GM12878 (cell line): ENCODE data around the gene SUPT4H1. TPM values are rescaled to one million over a fixed set of nuclear protein-coding genes. Genes with fewer than 3 reads are reported as not detected.

Source experiments
- ATF7 ChIP-seq: fragments of 450-650 bp; IDR thresholded peaks from 2 replicates; pipeline ENCODE4 v1.6.1; 2016; ENCODE audit warnings: low read depth, mild to moderate bottlenecking
- BRCA1 ChIP-seq: IDR thresholded peaks from 2 replicates; pipeline ENCODE4 v1.6.1; 2011; ENCODE audit warnings: low read depth, low read length, improper control_type of control experiment
- GATAD2B ChIP-seq: fragments of 450-650 bp; conservative IDR thresholded peaks from 2 replicates; pipeline ENCODE4 v1.6.1; 2017; ENCODE audit warnings: low read depth, mild to moderate bottlenecking, moderate library complexity
- KLF5 ChIP-seq: fragments of 450-650 bp; IDR thresholded peaks from 2 replicates; pipeline ENCODE4 v1.6.1; 2014; ENCODE audit warnings: mild to moderate bottlenecking; ENCODE audit not compliant: partially characterized antibody
- MEF2B ChIP-seq: fragments of 450-650 bp; IDR thresholded peaks from 2 replicates; pipeline ENCODE4 v1.6.1; 2018; ENCODE audit warnings: mild to moderate bottlenecking, moderate library complexity; ENCODE audit not compliant: partially characterized antibody, poor library complexity, severe bottlenecking
- PAX5 ChIP-seq: IDR thresholded peaks from 2 replicates; pipeline ENCODE4 v1.6.1; 2011; ENCODE audit warnings: low read depth, low read length, borderline replicate concordance
- RCOR1 ChIP-seq: conservative IDR thresholded peaks from 2 replicates; pipeline ENCODE4 v1.6.1; 2012; ENCODE audit warnings: low read depth, low read length, improper control_type of control experiment
- RUNX3 ChIP-seq: IDR thresholded peaks from 2 replicates; pipeline ENCODE4 v1.6.1; 2012; ENCODE audit warnings: low read length, inconsistent platforms
- SIN3A ChIP-seq: IDR thresholded peaks from 2 replicates; pipeline ENCODE4 v1.6.1; 2012; ENCODE audit warnings: low read depth, low read length, improper control_type of control experiment
- SPI1 ChIP-seq: IDR thresholded peaks from 2 replicates; pipeline ENCODE4 v1.6.1; 2011; ENCODE audit warnings: low read depth, mild to moderate bottlenecking, low read length, moderate library complexity, borderline replicate concordance; ENCODE audit not compliant: insufficient read depth
- SREBF2 ChIP-seq: IDR thresholded peaks from 2 replicates; pipeline ENCODE4 v1.6.1; 2012; ENCODE audit warnings: mild to moderate bottlenecking, low read length
- SRF ChIP-seq, 2 experiments: IDR thresholded peaks; 2 replicates each; pipeline ENCODE4 v1.6.1; 2011; ENCODE audit warnings: low read depth in 2 of 2, low read length in 2 of 2, mild to moderate bottlenecking in 1 of 2, moderate library complexity in 1 of 2
- TBL1XR1 ChIP-seq: IDR thresholded peaks from 2 replicates; pipeline ENCODE4 v1.6.1; 2012; ENCODE audit warnings: low read depth, low read length, improper control_type of control experiment
- WRNIP1 ChIP-seq: IDR thresholded peaks from 2 replicates; pipeline ENCODE4 v1.6.1; 2011; ENCODE audit warnings: low read depth, low read length, improper control_type of control experiment, borderline replicate concordance
- ZNF207 ChIP-seq: fragments of 450-650 bp; IDR thresholded peaks from 2 replicates; pipeline ENCODE4 v1.6.1; 2014; ENCODE audit warnings: antibody characterized with exemption, mild to moderate bottlenecking, borderline replicate concordance
- ZNF622 ChIP-seq: fragments of 450-650 bp; IDR thresholded peaks from 2 replicates; pipeline ENCODE4 v1.6.1; 2017; ENCODE audit warnings: mild to moderate bottlenecking, inconsistent platforms
- polyA plus RNA-seq, 11 experiments: library from polyadenylated mRNA; depleted of rRNA in 4 of 11; unstranded in 6 of 11; stranded (reverse) in 5 of 11; fragments of >200 nt; fragmentation: Nextera tagmentation in 4 of 11; fragmentation: Illumina TruSeq in 1 of 11; extraction: Ambion mirVana in 4 of 11; extraction: Trizol in 1 of 11; gene quantifications; 1 replicate in 1 of 11; 2 replicates in 10 of 11; pipeline versions ENCODE4 v1.2.1 to v1.2.3, GENCODE V29; 2011 to 2016; ENCODE audit warnings: inconsistent platforms in 2 of 11, missing spikeins in 2 of 11, low read depth in 1 of 11
- total RNA-seq, 4 experiments: library from RNA; depleted of rRNA in 3 of 4; stranded (reverse); fragments of >200 nt in 3 of 4; fragmentation: Illumina TruSeq in 1 of 4; extraction: Trizol in 1 of 4; gene quantifications; 2 replicates each; pipeline versions ENCODE4 v1.2.1 to v1.2.3, GENCODE V29; 2013 to 2021
- TF ChIP-seq, protein P1 (sequence below): IDR thresholded peaks from 2 replicates; pipeline ENCODE4 v1.6.1; 2012; ENCODE audit warnings: low read depth, low read length, improper control_type of control experiment
- TF ChIP-seq, protein P2 (sequence below): fragments of 150-350 bp; IDR thresholded peaks from 2 replicates; pipeline ENCODE4 v1.6.1; 2016; ENCODE audit warnings: low read depth, low read length
- TF ChIP-seq, protein P3 (sequence below): fragments of 450-650 bp; IDR thresholded peaks from 2 replicates; pipeline ENCODE4 v1.6.1; 2017; ENCODE audit warnings: mild to moderate bottlenecking, moderate library complexity
- TF ChIP-seq, protein P4 (sequence below): fragments of 450-650 bp; IDR thresholded peaks from 2 replicates; pipeline ENCODE4 v1.6.1; 2017; ENCODE audit warnings: borderline replicate concordance

Gene SUPT4H1
- total and polyA plus RNA-seq, 10 of the 15 experiments (the other 5 are each of a cell fraction or from before 2014, with no cell fraction given), result 83.8 to 293 (median 128) TPM

DNA sequence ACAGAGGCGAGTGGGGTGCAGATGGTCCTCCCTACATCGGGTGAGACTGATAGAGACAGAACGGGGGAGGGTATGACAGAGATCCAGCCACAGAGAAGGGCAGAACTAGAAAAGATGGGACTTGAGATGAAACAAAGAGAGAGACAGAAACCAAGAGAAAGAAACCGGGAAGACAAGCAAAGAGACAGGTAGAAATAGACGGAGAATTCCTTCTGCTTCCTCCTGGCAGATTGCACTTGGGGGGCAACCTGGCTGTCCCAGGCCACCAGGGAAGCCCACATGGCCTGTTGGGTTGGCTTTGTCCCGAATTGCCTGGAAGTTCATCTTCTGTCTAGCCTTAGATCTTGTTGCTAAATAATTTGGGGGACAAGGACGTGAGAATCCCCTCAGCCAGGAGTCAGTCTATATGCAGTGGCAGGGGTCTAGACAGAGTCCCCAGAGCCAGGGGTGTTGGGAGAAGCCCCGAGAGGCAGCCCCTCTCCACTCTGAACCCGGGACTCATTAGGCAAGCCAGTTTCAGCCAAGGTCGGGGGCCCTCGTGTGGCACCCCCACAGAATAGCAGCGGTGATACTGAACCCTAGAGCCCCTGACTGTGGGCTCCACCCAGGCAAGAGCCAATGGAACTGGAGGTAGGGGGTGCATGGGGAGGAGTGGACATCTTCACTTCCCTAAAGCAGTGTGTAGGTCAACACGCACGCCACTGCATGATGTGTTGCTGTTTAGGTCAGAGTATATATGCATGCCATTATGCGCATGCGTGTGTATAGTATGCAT lies 22.8 kb downstream of the SUPT4H1 start (continued):
- TF ChIP-seq, protein P1, sequence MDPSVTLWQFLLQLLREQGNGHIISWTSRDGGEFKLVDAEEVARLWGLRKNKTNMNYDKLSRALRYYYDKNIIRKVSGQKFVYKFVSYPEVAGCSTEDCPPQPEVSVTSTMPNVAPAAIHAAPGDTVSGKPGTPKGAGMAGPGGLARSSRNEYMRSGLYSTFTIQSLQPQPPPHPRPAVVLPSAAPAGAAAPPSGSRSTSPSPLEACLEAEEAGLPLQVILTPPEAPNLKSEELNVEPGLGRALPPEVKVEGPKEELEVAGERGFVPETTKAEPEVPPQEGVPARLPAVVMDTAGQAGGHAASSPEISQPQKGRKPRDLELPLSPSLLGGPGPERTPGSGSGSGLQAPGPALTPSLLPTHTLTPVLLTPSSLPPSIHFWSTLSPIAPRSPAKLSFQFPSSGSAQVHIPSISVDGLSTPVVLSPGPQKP, result peak; percentile 1; the same call in 1 of the 2 replicates
- 0 out of 2 replicates have a peak, but pooled peaks have one; percentile 12 for TF ChIP-seq BRCA1
- TF ChIP-seq KLF5, result peak; percentile 51
- peak; percentile 96 for TF ChIP-seq PAX5
- TF ChIP-seq ZNF207, result no peak
- TF ChIP-seq ATF7, result peak; percentile 9; the same call in 1 of the 2 replicates
- TF ChIP-seq, protein P2, sequence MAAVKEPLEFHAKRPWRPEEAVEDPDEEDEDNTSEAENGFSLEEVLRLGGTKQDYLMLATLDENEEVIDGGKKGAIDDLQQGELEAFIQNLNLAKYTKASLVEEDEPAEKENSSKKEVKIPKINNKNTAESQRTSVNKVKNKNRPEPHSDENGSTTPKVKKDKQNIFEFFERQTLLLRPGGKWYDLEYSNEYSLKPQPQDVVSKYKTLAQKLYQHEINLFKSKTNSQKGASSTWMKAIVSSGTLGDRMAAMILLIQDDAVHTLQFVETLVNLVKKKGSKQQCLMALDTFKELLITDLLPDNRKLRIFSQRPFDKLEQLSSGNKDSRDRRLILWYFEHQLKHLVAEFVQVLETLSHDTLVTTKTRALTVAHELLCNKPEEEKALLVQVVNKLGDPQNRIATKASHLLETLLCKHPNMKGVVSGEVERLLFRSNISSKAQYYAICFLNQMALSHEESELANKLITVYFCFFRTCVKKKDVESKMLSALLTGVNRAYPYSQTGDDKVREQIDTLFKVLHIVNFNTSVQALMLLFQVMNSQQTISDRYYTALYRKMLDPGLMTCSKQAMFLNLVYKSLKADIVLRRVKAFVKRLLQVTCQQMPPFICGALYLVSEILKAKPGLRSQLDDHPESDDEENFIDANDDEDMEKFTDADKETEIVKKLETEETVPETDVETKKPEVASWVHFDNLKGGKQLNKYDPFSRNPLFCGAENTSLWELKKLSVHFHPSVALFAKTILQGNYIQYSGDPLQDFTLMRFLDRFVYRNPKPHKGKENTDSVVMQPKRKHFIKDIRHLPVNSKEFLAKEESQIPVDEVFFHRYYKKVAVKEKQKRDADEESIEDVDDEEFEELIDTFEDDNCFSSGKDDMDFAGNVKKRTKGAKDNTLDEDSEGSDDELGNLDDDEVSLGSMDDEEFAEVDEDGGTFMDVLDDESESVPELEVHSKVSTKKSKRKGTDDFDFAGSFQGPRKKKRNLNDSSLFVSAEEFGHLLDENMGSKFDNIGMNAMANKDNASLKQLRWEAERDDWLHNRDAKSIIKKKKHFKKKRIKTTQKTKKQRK, result no peak
- TF ChIP-seq SRF (IDR thresholded peaks at IDR 0.05; ENCODE audit: low read depth in 2 of 2, low read length in 2 of 2), result 0 out of 4 replicates have a peak, but pooled peaks of 1 of the 2 experiments have one; percentile 37
- TF ChIP-seq SPI1, result peak; percentile 91
- peak; percentile 56 for TF ChIP-seq TBL1XR1
- peak; percentile 99; the same call in 1 of the 2 replicates for TF ChIP-seq WRNIP1
- peak; percentile 78; the same call in 1 of the 2 replicates for TF ChIP-seq GATAD2B
- peak; percentile 32; the same call in 1 of the 2 replicates for TF ChIP-seq RCOR1
- no peak for TF ChIP-seq RUNX3
- TF ChIP-seq SREBF2, result no peak
- TF ChIP-seq ZNF622, result no peak
- TF ChIP-seq, protein P3, sequence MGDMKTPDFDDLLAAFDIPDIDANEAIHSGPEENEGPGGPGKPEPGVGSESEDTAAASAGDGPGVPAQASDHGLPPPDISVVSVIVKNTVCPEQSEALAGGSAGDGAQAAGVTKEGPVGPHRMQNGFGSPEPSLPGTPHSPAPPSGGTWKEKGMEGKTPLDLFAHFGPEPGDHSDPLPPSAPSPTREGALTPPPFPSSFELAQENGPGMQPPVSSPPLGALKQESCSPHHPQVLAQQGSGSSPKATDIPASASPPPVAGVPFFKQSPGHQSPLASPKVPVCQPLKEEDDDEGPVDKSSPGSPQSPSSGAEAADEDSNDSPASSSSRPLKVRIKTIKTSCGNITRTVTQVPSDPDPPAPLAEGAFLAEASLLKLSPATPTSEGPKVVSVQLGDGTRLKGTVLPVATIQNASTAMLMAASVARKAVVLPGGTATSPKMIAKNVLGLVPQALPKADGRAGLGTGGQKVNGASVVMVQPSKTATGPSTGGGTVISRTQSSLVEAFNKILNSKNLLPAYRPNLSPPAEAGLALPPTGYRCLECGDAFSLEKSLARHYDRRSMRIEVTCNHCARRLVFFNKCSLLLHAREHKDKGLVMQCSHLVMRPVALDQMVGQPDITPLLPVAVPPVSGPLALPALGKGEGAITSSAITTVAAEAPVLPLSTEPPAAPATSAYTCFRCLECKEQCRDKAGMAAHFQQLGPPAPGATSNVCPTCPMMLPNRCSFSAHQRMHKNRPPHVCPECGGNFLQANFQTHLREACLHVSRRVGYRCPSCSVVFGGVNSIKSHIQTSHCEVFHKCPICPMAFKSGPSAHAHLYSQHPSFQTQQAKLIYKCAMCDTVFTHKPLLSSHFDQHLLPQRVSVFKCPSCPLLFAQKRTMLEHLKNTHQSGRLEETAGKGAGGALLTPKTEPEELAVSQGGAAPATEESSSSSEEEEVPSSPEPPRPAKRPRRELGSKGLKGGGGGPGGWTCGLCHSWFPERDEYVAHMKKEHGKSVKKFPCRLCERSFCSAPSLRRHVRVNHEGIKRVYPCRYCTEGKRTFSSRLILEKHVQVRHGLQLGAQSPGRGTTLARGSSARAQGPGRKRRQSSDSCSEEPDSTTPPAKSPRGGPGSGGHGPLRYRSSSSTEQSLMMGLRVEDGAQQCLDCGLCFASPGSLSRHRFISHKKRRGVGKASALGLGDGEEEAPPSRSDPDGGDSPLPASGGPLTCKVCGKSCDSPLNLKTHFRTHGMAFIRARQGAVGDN, result peak; percentile 95
- peak; percentile 32 for TF ChIP-seq MEF2B
- no peak for TF ChIP-seq SIN3A
- TF ChIP-seq, protein P4, sequence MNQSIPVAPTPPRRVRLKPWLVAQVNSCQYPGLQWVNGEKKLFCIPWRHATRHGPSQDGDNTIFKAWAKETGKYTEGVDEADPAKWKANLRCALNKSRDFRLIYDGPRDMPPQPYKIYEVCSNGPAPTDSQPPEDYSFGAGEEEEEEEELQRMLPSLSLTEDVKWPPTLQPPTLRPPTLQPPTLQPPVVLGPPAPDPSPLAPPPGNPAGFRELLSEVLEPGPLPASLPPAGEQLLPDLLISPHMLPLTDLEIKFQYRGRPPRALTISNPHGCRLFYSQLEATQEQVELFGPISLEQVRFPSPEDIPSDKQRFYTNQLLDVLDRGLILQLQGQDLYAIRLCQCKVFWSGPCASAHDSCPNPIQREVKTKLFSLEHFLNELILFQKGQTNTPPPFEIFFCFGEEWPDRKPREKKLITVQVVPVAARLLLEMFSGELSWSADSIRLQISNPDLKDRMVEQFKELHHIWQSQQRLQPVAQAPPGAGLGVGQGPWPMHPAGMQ, result no peak
